ENCODE measurements around the gene MYH7B.
A peak's percentile ranks its signal among the peaks of the same experiment; 100 is the strongest.

MYH7B gene

DNA sequence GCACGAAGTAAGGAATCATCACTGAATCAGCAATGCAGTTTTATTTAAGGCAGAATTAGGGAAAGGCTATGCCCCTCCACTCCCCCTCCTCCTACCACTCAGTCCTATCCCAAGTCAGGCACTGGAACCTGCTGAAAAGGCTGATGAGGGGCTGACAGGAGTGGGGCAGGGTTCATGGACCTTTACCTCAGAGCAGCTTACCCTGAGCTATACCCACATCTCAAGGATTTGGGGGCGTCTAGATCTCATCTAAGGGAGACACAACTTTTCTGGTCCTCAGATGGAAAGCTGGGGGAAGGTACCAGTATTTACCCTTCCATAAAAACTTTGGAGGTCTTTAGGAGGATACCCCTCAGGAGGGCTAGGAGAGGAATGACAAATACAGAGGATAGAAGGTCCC lies 27.3 kb upstream of the MYH7B start:
- TF ChIP-seq ZFX (IDR thresholded peaks at IDR 0.05; ENCODE audit: borderline replicate concordance), result no peak
- TF ChIP-seq, protein P1, sequence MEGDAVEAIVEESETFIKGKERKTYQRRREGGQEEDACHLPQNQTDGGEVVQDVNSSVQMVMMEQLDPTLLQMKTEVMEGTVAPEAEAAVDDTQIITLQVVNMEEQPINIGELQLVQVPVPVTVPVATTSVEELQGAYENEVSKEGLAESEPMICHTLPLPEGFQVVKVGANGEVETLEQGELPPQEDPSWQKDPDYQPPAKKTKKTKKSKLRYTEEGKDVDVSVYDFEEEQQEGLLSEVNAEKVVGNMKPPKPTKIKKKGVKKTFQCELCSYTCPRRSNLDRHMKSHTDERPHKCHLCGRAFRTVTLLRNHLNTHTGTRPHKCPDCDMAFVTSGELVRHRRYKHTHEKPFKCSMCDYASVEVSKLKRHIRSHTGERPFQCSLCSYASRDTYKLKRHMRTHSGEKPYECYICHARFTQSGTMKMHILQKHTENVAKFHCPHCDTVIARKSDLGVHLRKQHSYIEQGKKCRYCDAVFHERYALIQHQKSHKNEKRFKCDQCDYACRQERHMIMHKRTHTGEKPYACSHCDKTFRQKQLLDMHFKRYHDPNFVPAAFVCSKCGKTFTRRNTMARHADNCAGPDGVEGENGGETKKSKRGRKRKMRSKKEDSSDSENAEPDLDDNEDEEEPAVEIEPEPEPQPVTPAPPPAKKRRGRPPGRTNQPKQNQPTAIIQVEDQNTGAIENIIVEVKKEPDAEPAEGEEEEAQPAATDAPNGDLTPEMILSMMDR (IDR thresholded peaks at IDR 0.05), result no peak
- H3K27ac ChIP-seq, result peak overlapping the region; percentile 37; the same call in 1 of the 2 replicates

DNA sequence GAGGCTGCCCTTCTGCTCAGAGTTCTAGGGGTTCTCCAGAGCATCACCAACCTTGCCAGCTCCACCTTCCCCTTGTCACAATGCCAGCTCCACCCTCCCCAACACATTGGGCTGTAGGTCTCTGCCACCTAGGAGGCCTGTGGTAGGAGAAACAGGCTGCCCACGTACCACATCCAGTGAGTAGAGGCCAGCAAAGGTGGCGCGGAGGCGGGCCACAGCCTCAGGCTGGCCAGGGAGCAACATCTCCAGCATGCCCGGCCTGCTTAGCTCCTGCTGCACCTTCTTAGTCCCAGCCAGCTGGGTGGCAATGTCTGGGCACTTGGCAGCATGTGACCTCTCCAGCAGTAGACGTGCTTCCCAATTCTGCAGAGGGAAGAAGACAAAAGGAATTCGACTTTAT lies 23.9 kb upstream of the MYH7B start:
- no peak overlapping the region for H3K27ac ChIP-seq
- TF ChIP-seq ZFX (IDR thresholded peaks at IDR 0.05; ENCODE audit: borderline replicate concordance), result no peak
- TF ChIP-seq, protein P1 (IDR thresholded peaks at IDR 0.05), result no peak

DNA sequence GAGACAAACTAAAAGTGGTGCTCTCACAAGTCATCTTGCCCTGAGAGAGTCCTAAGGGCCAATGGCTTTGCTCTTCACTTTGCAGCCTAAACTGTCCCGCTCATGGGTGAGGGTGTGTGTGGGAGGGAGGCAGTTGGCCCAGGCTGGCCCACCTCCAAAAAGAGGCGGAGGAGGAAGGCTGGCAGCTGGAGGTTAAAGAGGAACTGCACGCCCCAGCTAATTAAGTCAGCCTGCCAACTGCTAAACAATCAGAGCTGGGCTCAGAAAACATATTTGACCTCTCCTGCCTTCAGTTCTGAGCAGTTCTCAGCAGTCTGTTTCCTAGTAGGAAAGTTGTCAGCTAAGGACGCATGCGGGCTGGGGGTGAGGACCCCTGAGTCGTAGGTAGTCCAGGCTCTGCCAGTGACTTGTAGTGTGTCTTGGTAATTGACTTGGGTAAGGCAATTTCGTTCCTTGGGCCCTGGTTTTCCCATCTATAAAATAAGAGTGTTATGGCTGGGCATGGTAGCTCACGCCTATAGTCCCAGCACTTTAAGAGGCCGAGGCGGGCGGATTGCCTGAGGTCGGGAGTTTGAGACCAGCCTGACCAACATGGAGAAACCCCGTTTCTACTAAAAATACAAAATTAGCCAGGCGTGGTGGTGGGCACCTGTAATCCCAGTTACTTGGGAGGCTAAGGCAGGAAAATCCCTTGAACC lies 17.1 kb upstream of the MYH7B start:
- no peak for TF ChIP-seq ZFX (IDR thresholded peaks at IDR 0.05; ENCODE audit: borderline replicate concordance)
- TF ChIP-seq, protein P1 (IDR thresholded peaks at IDR 0.05), result no peak
- no peak overlapping the region for H3K27ac ChIP-seq

DNA sequence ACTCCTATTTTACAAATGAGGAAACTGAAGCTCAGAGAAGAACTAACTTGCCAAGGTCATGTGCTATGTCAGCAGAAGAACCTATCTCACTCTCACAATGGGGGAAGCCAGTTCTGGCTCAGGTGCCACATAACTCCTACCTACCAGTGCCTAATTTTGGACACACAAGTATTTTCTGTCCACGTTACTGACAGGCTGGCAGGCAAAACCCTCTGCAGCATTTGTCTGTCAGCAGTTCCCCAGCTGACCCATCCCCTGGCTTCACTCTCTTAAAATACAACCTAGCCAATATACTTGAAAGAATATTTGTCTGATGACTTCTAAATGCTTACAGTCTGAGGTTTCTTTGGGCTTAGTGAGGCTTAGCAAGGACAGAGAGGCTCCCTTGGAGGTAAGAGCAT lies 15.6 kb upstream of the MYH7B start:
- TF ChIP-seq, protein P1 (IDR thresholded peaks at IDR 0.05), result no peak
- TF ChIP-seq ZFX (IDR thresholded peaks at IDR 0.05; ENCODE audit: borderline replicate concordance), result no peak
- no peak overlapping the region for H3K27ac ChIP-seq

DNA sequence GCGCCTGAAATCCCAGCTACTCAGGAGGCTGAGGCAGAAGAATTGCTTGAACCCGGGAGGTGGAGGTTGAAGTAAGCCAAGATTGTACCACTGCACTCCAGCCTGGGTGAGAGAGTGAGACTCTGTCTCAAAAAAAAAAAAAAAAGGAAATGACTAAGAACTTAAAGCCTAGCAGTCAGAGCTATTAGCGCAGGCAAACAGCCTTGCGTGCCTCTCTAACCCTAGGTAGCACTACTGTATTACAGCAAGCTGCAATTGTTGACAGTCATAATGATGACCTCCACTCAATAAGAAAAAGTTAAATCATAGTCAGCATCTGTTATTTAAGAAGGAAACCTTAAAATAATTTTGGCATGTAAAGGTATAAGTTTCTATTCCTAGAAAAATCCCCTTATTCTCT lies 14.4 kb upstream of the MYH7B start:
- no peak for TF ChIP-seq ZFX (IDR thresholded peaks at IDR 0.05; ENCODE audit: borderline replicate concordance)
- TF ChIP-seq, protein P1 (IDR thresholded peaks at IDR 0.05), result no peak
- H3K27ac ChIP-seq, result no peak overlapping the region

DNA sequence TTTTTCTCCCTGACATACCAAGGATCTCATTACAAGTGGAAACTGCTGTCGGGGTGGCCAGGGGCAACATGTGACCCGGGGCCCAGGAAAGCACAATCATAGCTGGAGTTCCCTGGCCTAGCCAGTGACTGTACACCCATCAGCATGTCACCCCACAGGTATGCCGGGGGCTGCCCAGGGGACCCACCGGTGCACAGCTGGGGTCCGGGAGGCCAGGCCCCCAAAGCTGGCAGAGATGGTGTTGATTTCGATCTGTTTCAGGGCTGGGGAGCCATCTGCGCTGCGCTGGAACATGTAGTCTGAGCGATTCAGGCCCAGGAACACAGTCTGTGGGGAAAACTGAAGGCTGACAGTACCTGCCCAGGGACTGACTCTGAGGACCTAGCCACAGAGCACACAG lies 13.4 kb upstream of the MYH7B start:
- H3K27ac ChIP-seq, result no peak overlapping the region
- TF ChIP-seq ZFX (IDR thresholded peaks at IDR 0.05; ENCODE audit: borderline replicate concordance), result no peak
- TF ChIP-seq, protein P1 (IDR thresholded peaks at IDR 0.05), result no peak

DNA sequence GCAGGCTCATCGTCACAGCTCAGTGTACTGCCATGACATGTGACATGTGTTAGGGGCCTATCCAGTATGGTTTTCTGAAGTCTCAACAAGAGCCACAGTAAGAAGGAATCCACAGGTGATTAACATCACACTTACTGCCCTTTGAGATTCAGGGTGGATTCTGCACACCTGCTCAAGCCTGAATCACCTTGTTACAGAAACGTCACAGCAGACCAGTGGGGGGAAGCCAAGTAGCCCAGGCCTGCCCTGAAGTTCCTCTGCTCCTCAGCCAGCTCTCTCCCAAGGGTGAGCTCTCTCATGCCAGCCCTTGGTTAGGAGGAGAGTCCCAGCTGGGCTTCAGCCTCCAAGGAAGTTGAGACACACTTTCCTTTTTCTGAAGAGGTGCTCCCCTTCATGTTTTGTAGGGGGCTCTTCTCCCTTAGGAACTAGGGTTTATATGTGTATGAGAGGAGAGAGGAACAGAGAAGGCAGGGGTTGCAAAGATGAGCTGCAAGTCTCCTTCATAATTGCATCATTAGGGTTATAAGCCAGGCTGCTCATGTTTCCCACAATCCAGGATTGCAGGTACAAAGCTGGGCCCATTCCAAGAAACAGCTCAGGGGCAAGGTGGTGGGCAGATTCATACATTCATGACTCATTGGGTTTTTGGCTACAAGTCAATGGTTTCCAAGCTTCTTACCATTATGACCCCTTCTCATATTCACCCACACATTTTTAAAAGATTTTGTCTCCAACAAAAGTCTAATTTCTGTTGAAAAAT lies 11.7 kb upstream of the MYH7B start:
- no peak overlapping the region for H3K27ac ChIP-seq

More for the DNA sequence above, 11.7 kb upstream of the MYH7B start:
- no peak for TF ChIP-seq ZFX (IDR thresholded peaks at IDR 0.05; ENCODE audit: borderline replicate concordance)
- TF ChIP-seq, protein P1 (IDR thresholded peaks at IDR 0.05), result no peak
